AG04449 (cell line): ENCODE measurements around the gene MARCHF10.

Experiments
- CTCF ChIA-PET: fragments of 350-600 bp; formaldehyde crosslinking; extraction: SDS; loops from one replicate; lab custom pipeline; 2021; ENCODE audit warnings: antibody characterized with exemption; lab: Yijun Ruan, JAX
- POLR2A ChIA-PET: fragments of 400-600, 350-600 bp; formaldehyde crosslinking; extraction: SDS; loops from one replicate; lab custom pipeline; 2020; ENCODE audit warnings: antibody characterized with exemption, inconsistent platforms; lab: Yijun Ruan, JAX
- DNase-seq: peaks from one replicate; pipeline ENCODE4 v3.0.0-alpha.2; 2010; ENCODE audit warnings: low read depth, low spot score
- H3K4me3 ChIP-seq: 2 replicates; pipeline ENCODE4 v1.5.1; 2011; ENCODE audit warnings: low read depth, mild to moderate bottlenecking, control low read depth, low read length
- TF ChIP-seq, protein P1 (sequence below): IDR thresholded peaks from one replicate; pipeline ENCODE4 v1.5.1; 2011; ENCODE audit warnings: mild to moderate bottlenecking, moderate library complexity, low read length, control low read depth, inconsistent platforms; ENCODE audit not compliant: insufficient read depth; ENCODE audit errors: missing control alignments

MARCHF10 gene

DNA sequence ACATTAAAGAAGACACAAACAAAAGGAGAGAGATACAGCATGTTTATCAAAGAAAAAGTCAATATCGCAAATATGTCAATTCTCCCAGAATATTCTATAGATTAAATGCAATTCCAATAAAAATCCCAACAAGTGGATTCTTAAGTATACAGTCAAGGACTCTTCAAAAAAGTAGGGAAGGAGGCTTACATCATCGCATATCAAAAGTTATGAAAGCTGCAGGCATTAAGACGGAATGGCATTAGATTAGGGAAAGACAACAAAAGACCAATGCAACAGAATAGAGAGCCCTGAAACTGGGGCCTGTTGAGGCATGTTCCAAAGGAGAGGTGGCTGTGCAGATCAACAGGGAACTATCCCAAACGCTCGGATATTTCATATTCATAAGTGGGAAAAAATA is 76.0 kb downstream of the MARCHF10 start:
- H3K4me3 ChIP-seq = no peak overlapping the region
- CTCF ChIA-PET = interaction anchor here (1.0 kb wide), 1 partner anchor 10 kb away, joined by 5 read pairs; no protein-coding TSS in a partner anchor
- TF ChIP-seq, protein P1, sequence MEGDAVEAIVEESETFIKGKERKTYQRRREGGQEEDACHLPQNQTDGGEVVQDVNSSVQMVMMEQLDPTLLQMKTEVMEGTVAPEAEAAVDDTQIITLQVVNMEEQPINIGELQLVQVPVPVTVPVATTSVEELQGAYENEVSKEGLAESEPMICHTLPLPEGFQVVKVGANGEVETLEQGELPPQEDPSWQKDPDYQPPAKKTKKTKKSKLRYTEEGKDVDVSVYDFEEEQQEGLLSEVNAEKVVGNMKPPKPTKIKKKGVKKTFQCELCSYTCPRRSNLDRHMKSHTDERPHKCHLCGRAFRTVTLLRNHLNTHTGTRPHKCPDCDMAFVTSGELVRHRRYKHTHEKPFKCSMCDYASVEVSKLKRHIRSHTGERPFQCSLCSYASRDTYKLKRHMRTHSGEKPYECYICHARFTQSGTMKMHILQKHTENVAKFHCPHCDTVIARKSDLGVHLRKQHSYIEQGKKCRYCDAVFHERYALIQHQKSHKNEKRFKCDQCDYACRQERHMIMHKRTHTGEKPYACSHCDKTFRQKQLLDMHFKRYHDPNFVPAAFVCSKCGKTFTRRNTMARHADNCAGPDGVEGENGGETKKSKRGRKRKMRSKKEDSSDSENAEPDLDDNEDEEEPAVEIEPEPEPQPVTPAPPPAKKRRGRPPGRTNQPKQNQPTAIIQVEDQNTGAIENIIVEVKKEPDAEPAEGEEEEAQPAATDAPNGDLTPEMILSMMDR = no peak
- DNase-seq = no peak
- POLR2A ChIA-PET = no interaction called here

DNA sequence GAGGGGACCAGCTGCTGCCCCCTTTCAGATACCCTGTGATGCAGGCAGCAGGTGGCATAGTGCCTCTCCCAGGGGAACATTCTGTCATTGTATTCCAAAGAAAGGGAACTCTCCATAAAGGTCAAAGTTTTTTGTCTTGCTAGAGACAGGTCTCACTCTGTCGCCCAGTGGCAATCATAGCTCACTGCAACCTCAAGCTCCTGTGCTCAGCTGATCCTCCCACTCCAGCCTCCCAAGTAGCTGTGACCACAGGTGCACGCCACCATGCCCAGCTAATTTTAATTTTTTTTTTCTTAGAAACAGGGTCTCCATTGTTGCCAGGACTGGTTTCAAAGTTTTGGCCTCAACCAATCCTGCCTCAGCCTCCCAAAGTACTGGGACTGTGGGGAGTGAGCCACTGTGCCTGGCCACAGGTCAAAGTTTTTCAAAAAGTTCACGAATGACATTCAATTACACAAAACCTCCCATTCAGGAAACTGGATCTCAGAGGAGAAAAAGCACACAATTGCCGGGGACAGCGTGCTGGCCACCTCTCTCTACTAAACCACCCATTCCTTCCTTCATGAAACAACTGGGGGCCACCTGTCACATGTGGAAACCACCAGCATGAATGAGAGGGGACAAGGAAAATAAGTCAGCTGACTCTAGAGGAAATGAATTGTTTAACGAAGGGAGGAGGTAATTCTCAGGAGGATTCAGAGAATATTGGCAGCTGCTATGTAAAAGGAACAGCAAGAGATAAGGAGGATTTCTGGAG is 80.0 kb downstream of the MARCHF10 start:
- POLR2A ChIA-PET = no interaction called here
- DNase-seq = no peak
- no peak overlapping the region for H3K4me3 ChIP-seq
- TF ChIP-seq, protein P1 = no peak
- CTCF ChIA-PET = interaction anchor here (1.1 kb wide), 1 partner anchor 240 kb away, joined by 3 read pairs; no protein-coding TSS in a partner anchor

DNA sequence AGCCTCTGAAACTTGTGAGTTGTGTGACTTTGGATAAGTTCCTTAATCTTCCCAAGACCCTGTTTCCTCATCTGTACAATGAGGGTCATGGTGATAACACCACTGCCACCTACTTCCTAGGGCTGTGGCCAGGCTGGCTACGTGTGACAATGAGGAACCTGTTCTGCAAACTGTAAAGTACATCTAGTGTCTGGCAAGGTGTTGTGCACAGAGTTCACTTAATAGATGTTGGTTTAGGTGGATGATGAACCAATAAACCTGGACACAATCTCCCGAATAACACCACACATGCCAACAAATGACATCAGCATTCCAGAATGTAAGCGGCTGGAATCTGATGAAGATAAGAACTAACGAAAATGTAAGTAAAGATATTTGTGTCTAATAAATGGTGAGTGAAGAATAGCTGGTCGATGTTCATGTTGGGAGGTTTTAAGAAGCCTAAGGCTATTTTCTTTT is 82.3 kb downstream of the MARCHF10 start:
- TF ChIP-seq, protein P1 = no peak
- DNase-seq = no peak
- CTCF ChIA-PET = no interaction called here
- POLR2A ChIA-PET = no interaction called here
- no peak overlapping the region for H3K4me3 ChIP-seq

DNA sequence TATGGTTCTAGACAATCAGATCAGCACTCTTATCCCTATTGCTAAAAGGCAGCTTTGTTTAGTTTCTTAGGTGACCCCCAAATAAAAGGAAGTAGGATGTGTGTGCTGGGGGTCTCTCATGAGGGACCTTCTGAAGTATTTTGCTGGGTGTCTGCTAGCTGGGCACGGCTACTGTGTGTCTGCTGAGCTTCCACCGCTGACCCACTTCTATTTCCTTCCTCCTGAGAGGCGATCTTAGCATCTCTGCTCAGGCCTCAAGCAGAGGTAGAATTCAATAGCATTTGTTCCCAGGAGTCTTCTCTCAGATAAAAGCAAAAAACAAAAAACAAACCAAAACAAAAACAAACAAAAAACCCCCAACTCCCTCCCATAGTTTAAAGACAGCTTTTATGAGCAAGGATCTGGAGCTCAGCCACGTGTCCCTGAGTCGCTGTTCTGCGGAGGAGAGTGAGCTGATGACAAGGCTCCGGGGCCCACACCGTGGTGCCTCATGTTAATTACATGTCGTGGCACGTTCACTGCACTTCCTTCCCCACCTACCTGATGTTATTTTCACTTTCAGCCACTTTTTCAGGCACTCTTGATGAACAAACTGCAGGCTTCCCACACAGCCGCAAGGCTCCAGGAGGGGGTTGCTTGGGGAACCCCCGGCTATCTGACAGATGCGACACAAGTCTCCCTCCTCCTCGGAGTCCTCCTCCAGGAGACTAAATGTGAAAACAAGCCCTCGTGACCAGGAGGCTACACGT is 83.5 kb downstream of the MARCHF10 start:
- CTCF ChIA-PET = no interaction called here
- no peak for DNase-seq
- TF ChIP-seq, protein P1 = no peak
- H3K4me3 ChIP-seq = no peak overlapping the region
- POLR2A ChIA-PET = interaction anchor here (0.6 kb wide), 1 partner anchor 24 kb away, joined by 3 read pairs; no protein-coding TSS in a partner anchor

DNA sequence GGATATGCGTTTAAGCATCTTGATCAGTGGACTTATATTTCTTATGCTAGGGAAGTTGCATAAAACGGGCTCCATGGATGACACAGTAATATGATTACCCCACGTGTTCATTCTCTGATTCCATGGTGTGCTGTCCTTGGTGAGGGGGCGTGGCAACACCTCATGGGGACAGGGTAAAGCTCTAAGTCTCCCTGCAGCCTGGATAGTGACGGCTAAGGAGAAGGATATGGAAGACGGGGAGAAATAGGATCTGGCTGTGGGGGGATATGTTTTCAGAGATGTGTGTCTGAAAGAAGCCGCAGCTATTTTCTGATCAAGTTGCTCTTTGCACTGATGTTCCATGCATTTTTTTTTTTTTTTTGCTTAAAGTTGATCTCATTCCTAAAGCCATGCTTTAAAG is 84.3 kb downstream of the MARCHF10 start:
- TF ChIP-seq, protein P1 = no peak
- CTCF ChIA-PET = interaction anchor here (1.1 kb wide), 1 partner anchor 358 kb away, joined by 3 read pairs; no protein-coding TSS in a partner anchor
- POLR2A ChIA-PET = interaction anchor here (0.6 kb wide), 1 partner anchor 25 kb away, joined by 3 read pairs; no protein-coding TSS in a partner anchor
- H3K4me3 ChIP-seq = no peak overlapping the region
- DNase-seq = no peak

DNA sequence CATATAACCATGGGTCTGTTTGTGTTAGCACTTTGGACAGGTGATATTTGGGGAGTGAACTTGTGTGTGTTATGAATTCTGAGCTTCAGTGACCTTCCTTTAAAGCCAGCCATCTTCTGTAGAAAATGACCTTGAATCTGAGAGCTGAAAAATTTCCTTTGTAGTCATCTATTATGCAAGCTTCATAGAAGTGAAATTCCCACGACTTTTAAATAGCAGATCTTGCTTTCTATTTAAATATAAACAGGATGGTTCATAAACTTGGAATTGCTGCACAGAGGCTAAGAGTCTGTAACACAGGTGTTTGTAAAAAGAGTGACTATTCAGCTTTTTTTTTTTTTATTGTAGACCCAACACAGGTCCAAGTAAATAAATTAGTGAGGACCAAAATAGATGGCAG is 85.5 kb downstream of the MARCHF10 start:
- DNase-seq = no peak
- TF ChIP-seq, protein P1 = no peak
- ChIA-PET POLR2A (no interaction called here), CTCF (no interaction called here)
- no peak overlapping the region for H3K4me3 ChIP-seq
